ENCODE measurements around the gene GPR107.
A peak's percentile ranks its signal among the peaks of the same experiment; 100 is the strongest.
"Not testable (repeated sequence)": the region's sequence is repeated elsewhere in the genome, so short reads cannot be mapped to it uniquely, and the experiment has no call there.

Gene GPR107

GRCh38 chr9:130053504-130054324 lies at the start of gene GPR107:
GPR107 (plus strand) TSS chr9:130053906; CDS start chr9:130053933, 27 bp downstream.
- peak; percentile 70 for DNase-seq

DNA sequence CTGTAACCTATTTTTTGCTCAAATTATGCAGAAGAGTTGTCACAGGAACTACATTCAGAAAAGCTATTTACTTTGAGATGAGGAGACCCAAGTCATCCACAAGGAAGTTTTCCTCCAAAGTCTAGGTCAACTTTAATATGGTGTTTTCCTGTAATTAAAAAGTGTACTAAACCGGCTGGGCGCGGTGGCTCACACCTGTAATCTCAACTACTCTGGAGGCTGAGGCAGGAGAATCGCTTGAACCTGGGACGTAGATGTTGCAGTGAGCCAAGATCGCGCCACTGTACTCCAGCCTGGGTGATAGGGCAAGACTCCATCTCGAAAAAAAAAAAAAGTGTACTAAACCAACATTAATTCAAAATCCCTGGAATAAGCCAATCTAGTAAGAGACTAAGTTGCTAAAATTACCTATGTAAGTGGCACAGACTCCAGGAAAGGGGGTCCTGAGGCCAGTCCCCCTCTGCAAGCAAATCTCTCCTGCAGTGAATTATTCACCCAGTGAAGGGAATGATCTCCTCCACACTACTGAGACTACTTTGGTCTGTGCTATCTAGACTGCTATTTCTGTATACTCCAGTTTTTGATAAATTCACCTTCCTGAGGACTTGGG lies 49.7 kb upstream of the GPR107 start:
- DNase-seq, result no peak

DNA sequence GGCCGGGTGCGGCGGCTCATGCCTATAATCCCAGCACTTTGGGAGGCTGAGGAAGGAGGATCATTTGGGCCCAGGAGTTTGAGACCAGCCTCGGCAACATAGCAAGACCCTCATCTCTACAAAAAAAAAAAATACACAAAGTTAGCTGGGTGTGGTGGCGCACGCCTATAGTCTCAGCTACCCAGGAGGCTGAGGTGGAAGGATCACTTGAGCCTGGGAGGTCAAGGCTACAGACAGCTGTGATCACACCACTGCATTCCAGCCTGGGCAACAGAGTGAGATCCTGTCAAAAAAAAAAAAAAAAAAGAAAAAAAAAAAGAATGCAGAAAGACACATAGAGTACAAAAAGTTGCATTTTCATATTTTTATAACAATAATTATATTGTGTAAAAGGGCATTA lies 46.8 kb upstream of the GPR107 start:
- DNase-seq, result not testable (repeated sequence)

- no peak for DNase-seq
Observed at GRCh38 chr9:130008538-130008937, 45.2 kb upstream of the GPR107 start.

GRCh38 chr9:130009546-130009945 lies 44.2 kb upstream of the GPR107 start:
- not testable (repeated sequence) for DNase-seq

- no peak for DNase-seq
Observed at GRCh38 chr9:130010151-130010988, 43.3 kb upstream of the GPR107 start.

DNA sequence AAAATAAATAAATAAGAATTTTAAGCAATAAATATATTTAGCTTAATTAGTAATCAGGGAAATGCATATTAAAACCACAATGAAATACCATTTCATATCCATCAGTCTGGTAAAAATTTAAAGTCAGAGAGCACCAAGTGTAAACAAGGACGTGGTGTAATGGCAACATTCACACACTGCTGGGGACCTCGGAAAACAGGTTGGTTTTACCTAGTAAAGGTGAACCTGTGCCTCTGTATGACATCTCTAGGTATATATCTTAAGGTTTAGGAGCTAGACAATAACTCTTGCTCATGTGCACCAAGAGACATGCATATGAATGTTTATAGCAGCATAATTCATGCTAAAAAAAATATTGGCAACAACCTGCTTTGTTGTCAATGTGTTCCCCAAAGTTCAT lies 40.4 kb upstream of the GPR107 start:
- no peak for DNase-seq

DNA sequence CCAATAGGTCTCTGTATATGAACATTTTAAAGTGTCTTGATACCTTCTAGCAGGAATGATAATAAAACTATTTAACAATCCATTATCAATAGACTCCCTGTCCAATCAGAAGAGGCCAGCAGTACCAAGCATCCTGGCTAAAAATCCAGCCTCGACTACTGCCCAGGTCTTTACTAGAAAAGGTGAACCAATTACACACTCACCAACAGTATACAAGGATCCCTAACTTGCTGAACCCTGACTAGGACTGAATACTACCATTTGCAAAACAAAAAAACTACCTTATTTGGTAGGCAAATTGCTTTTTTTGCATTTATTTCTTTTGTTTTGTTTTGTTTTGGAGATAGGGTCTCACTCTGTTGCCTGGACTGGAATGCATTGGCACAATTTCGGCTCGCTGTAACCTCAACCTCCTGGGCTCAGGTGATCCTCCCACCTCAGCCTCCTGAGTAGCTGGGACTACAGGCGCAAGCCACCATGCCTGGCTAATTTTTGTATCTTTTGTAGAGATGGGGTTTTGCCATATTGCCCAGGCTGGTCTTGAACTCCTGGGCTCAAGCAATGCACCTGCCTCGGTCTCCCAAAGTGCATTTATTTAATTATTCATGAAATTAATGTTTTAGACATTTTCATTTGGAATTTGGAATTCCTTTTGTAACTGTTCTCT lies 38.2 kb upstream of the GPR107 start:
- DNase-seq, result no peak

DNA sequence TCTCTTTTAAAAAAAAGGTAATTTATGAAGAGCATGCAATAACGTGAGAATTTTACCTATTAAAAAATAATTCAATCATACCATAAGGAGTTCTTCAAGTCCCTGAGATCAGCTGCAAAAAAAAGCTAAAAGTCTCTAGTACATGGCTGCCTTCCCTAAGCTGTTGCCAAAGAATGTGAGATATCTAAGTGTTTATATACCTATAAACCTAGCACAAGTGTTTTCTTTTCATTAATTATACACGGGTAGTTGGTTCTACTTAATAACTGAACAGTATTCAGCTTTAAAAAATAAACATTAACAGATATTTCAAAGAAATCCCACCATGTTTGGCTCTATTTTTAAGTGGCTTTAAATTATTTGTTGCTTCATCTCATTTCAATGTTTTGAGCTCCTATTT lies 36.6 kb upstream of the GPR107 start:
- DNase-seq, result no peak

GRCh38 chr9:130017510-130017909 lies 36.2 kb upstream of the GPR107 start:
- not testable (repeated sequence) for DNase-seq

DNA sequence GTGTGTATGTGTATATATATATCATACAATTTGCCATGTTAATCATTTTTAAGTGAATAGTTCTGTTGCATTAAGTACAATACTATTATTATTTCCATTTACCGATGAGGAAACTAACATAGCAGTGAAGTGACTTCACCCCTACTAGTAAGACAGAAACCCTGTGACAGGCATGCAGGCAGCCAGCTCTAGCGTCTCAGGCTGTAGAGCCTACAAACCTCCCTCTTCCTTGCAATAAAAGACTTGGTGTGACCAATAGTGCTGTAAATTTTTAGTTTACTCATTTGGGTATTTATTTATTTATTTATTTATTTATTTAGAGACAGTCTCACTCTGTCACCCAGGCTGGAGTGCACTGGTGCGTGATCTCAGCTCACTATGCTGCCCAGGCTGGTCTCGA lies 35.4 kb upstream of the GPR107 start:
- DNase-seq, result no peak

GRCh38 chr9:130020618-130021017 lies 33.1 kb upstream of the GPR107 start:
- DNase-seq, result no peak

GRCh38 chr9:130021123-130021522 lies 32.6 kb upstream of the GPR107 start:
- no peak for DNase-seq

DNA sequence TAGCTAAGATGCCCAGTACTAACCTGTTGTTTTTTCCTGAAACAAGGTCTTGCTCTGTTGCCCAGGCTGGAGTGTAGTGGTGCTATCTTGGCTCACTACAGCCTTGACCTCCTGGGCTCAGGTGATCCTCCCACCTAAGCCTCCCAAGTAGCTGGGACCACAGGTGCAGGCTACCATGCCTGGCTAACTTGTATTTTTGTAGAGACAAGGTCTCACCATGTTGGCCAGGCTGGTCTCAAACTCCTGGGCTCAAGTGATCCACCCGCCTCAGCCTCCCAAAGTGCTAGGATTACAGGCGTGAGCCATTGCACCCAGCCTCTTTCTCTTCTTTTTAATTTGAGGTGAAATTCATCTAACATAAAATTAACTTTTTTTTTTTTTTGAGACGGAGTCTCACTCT lies 31.9 kb upstream of the GPR107 start:
- not testable (repeated sequence) for DNase-seq

GRCh38 chr9:130022566-130023143 lies 31.1 kb upstream of the GPR107 start:
- no peak for DNase-seq

DNA sequence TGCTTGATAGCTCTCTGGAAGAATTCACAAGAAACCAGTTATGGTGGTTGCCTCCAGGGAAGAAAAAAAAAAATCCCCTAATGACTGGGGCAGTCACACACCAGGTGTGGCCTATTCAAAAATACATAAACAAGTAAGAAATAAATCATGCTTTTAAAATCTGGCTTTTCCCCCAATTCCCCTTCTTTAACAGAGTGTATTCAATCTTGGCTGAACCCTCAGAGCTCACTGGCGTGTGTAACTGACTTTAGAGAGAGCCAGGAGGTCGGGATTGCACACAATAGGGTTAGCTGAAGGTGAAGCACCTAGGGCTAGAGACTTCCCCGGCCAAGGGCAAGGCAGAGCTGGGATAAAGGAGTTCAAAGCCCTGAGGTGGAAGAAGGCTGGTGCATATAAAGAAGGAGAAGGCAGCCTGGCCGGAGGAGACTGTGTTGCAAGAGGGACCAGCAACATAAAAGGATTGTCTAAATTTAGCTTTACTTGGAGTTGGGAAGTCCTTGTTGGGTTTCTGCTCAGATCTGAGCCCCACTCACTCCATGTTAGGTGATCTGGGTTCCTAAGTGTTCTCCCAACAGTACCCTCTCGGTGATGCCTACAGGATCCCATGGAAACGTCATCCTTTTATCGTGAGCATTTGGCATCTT lies 30.4 kb upstream of the GPR107 start:
- no peak for DNase-seq

DNA sequence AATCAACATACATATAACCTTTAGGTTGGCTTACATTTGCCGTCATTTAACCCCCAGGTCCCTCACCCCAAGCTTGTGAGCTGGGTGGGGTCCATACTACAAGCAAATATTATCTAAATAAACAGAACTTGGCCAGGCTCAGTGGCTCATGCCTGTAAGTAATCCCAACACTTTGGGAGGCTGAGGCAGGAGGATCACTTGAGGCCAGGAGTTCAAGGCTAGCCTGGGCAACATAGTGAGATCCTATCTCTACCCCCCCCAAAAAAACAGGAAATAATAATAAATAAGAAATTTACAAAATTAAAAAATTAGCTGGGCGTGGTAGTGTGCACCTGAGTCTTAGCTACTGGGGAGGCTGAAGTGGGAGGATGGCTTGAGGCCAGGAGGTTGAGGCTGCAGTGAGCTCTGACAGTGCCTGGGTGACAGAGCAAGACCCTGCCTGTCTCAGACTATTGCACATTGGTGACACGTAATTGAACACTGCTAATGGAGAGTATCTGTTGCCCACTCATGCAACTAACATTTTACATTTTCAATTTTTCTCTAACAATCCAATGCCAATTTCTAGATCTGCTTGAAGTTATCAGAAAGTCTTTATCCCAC lies 29.6 kb upstream of the GPR107 start:
- DNase-seq, result no peak

- DNase-seq, result no peak
Observed at GRCh38 chr9:130024597-130024994, 29.1 kb upstream of the GPR107 start.

DNA sequence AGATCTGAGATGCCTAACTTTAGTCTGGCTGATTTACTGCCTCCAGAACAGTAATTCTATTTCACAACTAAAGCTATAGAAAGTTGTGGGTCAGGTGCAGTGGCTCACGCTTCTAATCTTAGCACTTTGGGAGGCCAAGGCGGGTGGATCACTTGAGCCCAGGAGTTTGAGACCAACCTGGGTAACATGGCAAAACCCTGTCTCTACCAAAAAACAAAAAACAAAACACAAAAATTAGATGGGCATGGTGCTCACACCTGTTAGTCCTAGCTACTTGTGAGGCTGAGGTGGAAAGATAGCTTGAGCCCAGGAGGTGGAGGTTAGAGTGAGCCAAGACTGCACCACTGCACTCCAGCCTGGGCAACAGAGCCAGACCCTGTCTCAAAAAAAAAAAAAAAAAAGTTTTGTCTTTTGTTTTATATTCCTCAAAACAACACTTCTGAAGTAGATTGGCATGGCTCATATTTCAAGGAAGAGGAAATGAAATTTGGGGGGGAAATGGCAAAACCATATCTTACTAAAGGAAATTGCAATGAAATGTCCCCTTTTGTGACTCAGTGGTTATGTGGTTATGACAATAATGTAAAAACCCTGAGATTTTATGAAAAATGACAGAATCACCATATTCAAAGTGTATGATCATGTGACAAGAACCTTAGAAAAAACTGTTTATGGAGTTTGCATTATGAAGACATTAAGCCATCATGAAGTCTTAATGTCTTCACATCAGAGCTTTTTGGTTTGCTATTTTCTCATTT lies 26.9 kb upstream of the GPR107 start:
- DNase-seq, result no peak

DNA sequence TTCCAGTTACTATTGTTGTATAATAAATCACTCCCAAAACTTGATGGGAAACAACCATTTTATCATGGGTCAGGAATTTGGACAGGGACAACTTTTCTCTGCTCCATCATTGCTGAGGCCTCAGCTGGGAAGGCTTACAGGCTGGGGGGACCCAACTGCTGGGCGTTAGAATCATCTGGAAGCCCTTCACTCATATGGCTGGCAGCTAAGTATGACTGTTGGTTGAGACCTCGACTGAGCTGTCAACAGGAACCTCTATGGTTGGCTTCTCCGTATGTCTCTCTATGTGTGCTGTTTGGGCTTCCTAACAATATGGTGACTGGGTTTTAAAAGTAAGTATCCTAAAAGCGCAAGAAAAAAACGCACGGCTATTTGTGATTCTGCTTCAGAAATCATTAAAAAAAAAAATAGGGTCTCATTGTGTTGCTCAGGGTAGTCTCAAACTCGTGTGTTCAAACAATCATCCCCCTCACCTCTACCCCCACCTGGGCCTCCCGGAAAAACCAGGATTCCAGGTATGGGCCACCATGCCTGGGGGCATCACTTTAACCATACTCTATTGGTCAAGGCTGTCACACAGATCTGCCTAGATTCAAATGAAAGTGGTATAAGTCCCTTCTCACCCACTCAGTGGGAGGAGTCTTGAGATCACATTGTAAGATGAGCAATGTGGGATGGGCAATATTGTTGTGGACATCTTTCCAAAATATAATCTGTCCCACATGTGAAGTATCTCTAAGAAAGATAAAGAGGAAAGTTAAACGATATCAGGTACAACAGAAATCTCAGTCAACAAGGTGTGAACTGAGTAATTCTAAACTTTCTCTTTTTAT lies 26.0 kb upstream of the GPR107 start:
- DNase-seq, result no peak

Measured in NCI-H2171 (cell line).